ENCODE data around the gene SLC28A2. TPM values are rescaled to one million over a fixed set of nuclear protein-coding genes. Genes with fewer than 3 reads are reported as not detected.

Gene SLC28A2
- total and polyA plus RNA-seq, 2 of the 13 experiments (the other 11 are each of a cell fraction or from before 2014, with no cell fraction given) = 0.01 to 0.11 TPM

GRCh38 chr15:45242289-45242688 lies 9.7 kb upstream of the SLC28A2 start:
- H3K27ac ChIP-seq (ENCODE audit: extremely low read length, insufficient read depth, low read length) = no peak overlapping the region
- H3K4me1 ChIP-seq (ENCODE audit: insufficient read depth, low read length) = no peaks in the 10 kb centered on the region
- WGBS (ENCODE audit: low lambda C conversion rate) = 18% methylated on average over 9 of the region's 9 CpGs
- TF ChIP-seq NCOR1 (IDR thresholded peaks at IDR 0.05; ENCODE audit: borderline replicate concordance, low read length) = peak; percentile 71; the same call in 1 of the 2 replicates
- no peak for TF ChIP-seq ZNF616 (CRISPR knock-in tag; IDR thresholded peaks at IDR 0.05; ENCODE audit: low read depth)
- TF ChIP-seq, protein P1, sequence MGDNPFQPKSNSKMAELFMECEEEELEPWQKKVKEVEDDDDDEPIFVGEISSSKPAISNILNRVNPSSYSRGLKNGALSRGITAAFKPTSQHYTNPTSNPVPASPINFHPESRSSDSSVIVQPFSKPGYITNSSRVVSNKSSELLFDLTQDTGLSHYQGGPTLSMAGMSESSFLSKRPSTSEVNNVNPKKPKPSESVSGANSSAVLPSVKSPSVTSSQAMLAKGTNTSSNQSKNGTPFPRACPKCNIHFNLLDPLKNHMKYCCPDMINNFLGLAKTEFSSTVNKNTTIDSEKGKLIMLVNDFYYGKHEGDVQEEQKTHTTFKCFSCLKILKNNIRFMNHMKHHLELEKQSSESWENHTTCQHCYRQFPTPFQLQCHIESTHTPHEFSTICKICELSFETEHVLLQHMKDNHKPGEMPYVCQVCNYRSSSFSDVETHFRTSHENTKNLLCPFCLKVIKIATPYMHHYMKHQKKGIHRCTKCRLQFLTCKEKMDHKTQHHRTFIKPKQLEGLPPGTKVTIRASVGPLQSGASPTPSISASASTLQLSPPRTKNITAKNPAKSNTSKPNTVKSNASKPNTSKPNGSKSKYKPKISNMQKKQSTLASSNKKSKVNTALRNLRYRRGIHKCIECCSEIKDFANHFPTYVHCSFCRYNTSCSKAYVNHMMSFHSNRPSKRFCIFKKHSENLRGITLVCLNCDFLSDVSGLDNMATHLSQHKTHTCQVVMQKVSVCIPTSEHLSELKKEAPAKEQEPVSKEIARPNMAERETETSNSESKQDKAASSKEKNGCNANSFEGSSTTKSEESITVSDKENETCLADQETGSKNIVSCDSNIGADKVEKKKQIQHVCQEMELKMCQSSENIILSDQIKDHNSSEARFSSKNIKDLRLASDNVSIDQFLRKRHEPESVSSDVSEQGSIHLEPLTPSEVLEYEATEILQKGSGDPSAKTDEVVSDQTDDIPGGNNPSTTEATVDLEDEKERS (CRISPR knock-in tag; IDR thresholded peaks at IDR 0.05) = 0 out of 2 replicates have a peak, but pooled peaks have one; percentile 40
- H3K79me2 ChIP-seq (ENCODE audit: insufficient read depth, low read length) = no peaks in the 10 kb centered on the region
- ATAC-seq (no peak), FAIRE-seq (no peak), DNase-seq (ENCODE audit: low spot score) (no peak)
- H3K36me3 ChIP-seq (replicated peaks in 1 of 2; ENCODE audit: control insufficient read depth in 1 of 2, insufficient read depth in 2 of 2, low read length in 2 of 2) = no peaks in the 10 kb centered on the region
- intact Hi-C loops (cut with micrococcal nuclease; ENCODE audit: unreplicated experiment) = no loop called here
- no TSS peak for BruUV-seq (replicated peaks)
- H3K4me3 ChIP-seq (replicated peaks in 1 of 3; ENCODE audit: insufficient read depth in 1 of 3, low read depth in 2 of 3, low read length in 3 of 3) = no peak overlapping the region
- H3K9ac ChIP-seq (ENCODE audit: insufficient read depth, low read depth, low read length) = no peak overlapping the region
- in situ Hi-C loops (cut with HindIII; ENCODE audit: extremely low pct_ligation_motif_present, low pct_unique_long_range_greater_than_20kb) = no loop called here
- no peaks in the 10 kb centered on the region for H3K27me3 ChIP-seq (ENCODE audit: control insufficient read depth in 1 of 2, insufficient read depth in 2 of 2, low read length in 2 of 2)
- POLR2A ChIA-PET = no interaction called here
- CTCF ChIA-PET (ENCODE audit: low intra/inter-chr PET ratio, low total read pairs) = no interaction called here
- no peak overlapping the region for H2AFZ ChIP-seq (ENCODE audit: low read length)
- no peaks in the 10 kb centered on the region for H4K20me1 ChIP-seq (ENCODE audit: insufficient read depth, low read length)
- no peak overlapping the region for H3K4me2 ChIP-seq (ENCODE audit: low read depth, low read length)
- H3K9me3 ChIP-seq (ENCODE audit: low read length) = peaks cover 47% of the 10 kb centered on the region

GRCh38 chr15:45249125-45249780 lies 2.8 kb upstream of the SLC28A2 start:
- no peak for ATAC-seq
- TF ChIP-seq PAXIP1 (CRISPR knock-in tag; conservative IDR thresholded peaks at IDR 0.05) (no peak), SIN3B (IDR thresholded peaks at IDR 0.05; ENCODE audit: low read length) (no peak), EZH2 (conservative IDR thresholded peaks at IDR 0.05; ENCODE audit: low read depth, low read length) (no peak), ZNF234 (CRISPR knock-in tag; conservative IDR thresholded peaks at IDR 0.05) (no peak), ETV5 (CRISPR knock-in tag; IDR thresholded peaks at IDR 0.05; ENCODE audit: borderline replicate concordance) (no peak), SALL2 (CRISPR knock-in tag; IDR thresholded peaks at IDR 0.05) (no peak), NCOA1 (CRISPR knock-in tag; IDR thresholded peaks at IDR 0.05) (no peak), ZNF333 (CRISPR knock-in tag; IDR thresholded peaks at IDR 0.05; ENCODE audit: borderline replicate concordance) (no peak)

More at GRCh38 chr15:45249125-45249780, 2.8 kb upstream of the SLC28A2 start:
- Histone ChIP-seq H3K4me1 (ENCODE audit: insufficient read depth, low read length) (peaks cover 12% of the 10 kb centered on the region), H3K27me3 (ENCODE audit: control insufficient read depth in 1 of 2, insufficient read depth in 2 of 2, low read length in 2 of 2) (no peaks in the 10 kb centered on the region), H3K79me2 (ENCODE audit: insufficient read depth, low read length) (no peaks in the 10 kb centered on the region), H4K20me1 (ENCODE audit: insufficient read depth, low read length) (no peaks in the 10 kb centered on the region), H3K4me2 (ENCODE audit: low read depth, low read length) (no peak overlapping the region), H2AFZ (ENCODE audit: low read length) (no peak overlapping the region), H3K4me3 (replicated peaks in 1 of 3; ENCODE audit: insufficient read depth in 1 of 3, low read depth in 2 of 3, low read length in 3 of 3) (no peak overlapping the region), H3K36me3 (replicated peaks in 1 of 2; ENCODE audit: control insufficient read depth in 1 of 2, insufficient read depth in 2 of 2, low read length in 2 of 2) (no peaks in the 10 kb centered on the region), H3K9ac (ENCODE audit: insufficient read depth, low read depth, low read length) (no peak overlapping the region), H3K27ac (ENCODE audit: extremely low read length, insufficient read depth, low read length) (no peak overlapping the region), H3K9me3 (ENCODE audit: low read length) (peaks cover 5% of the 10 kb centered on the region; the same call in 1 of the 2 replicates)
- BruUV-seq (replicated peaks) = no TSS peak
- DNase-seq (ENCODE audit: low spot score) = no peak
- intact Hi-C loops (cut with micrococcal nuclease; ENCODE audit: unreplicated experiment) = no loop called here
- ChIA-PET CTCF (ENCODE audit: low intra/inter-chr PET ratio, low total read pairs) (no interaction called here), POLR2A (no interaction called here)
- in situ Hi-C loops (cut with HindIII; ENCODE audit: extremely low pct_ligation_motif_present, low pct_unique_long_range_greater_than_20kb) = no loop called here
- WGBS (ENCODE audit: low lambda C conversion rate) = 54% methylated on average over 4 of the region's 4 CpGs
- FAIRE-seq = no peak
